Cortex of kidney (tissue), 1 donor: ENCODE measurements around the gene PCAT6.
"Not testable (repeated sequence)": the region's sequence is repeated elsewhere in the genome, so short reads cannot be mapped to it uniquely, and the experiment has no call there.

Experiments
- DNase-seq: peaks from one replicate; lab custom pipeline; 2025; lab: John Stamatoyannopoulos, UW

PCAT6 gene

DNA sequence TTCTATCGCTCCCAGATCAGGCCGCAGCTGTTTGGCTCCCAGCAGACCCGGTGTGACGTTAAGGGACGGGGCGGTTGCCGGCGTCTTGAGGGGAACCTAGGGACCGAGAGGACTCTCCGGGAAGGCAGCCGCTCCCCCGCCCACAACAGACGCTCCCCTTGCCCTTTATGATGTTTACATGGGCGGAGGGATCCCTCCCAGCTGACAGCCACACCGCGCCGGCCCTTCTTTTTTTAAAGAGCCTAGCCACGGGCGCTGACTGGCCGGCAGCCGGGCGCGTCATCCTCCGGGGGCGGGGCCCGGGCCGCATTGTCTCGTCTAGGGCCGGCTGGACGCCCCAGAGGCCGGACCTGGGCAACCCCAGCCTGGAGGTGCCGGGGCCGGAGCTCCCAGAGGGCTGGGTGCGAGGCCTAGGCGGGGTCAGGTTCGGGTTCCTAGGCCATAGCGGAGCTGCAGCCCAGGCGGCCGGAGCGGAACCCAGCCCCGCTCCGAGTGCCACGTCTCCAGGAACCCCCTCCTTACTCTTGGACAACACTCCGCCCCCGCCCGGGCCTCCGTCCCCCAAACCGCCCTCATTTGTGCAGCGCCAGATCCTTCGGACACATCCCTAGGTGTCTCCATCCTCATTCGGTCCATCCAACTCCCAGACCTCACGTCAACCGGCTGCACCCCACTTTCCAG, at the start of gene PCAT6:
TSS of gene PCAT6 (plus strand) at position 340 of the 681 bp plus-strand sequence.
- DNase-seq: no peak

DNA sequence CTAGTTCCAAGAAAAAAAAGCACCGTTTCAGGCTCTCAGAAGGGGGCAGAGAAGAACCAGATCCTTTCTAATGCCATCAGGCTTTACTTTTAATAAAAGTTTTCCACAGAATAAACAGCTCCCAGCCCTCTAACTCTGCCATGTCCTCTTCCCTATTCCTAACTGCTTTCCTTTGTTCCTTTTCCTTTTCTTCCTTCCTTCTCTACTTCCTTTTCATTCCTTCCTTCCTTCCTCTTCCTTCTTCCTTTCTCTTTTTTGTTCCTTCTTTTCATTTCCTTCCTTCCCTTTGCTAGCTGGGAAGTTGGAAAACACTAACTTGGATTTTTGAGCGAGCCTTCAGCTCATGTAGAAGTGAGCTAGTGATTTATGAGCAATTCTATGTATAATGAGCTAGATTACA, 48.7 kb upstream of the PCAT6 start:
- DNase-seq: no peak

DNA sequence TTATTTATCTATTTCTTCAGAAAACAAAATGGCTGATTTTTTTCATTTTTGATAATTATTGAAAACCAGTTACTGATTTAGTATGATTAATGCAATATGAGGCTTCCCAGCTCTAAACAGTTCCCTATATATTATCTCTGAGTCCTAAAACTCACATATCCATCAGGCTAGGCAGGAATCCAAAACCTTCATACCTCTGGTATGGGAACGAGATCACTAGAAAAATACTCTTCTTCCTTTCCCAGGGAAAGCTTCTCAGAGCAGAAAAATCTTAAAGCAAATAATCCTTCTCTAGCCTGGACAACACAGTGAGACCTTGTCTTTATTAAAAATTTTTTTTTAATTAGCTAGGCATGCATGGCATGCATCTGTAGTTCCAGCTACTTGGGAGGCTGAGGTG, 45.0 kb upstream of the PCAT6 start:
- no peak for DNase-seq

DNA sequence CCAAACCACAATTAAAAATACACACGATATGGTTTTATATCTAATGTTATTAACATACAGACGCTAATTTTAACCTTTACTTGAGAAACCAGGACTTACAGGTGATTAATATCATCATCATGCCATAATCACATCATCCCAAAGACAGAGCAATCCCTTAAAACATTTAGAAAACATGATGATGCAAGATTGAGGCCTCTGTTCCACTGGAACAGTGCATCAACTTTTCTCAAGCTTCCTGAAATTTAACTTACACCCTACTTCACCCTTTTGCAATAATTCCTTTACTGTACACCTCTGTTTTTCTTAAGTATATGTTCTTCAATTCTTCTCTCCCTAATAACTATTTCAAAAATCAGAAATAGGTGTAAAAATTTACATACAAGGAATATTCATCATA, 40.6 kb upstream of the PCAT6 start:
- no peak for DNase-seq

DNA sequence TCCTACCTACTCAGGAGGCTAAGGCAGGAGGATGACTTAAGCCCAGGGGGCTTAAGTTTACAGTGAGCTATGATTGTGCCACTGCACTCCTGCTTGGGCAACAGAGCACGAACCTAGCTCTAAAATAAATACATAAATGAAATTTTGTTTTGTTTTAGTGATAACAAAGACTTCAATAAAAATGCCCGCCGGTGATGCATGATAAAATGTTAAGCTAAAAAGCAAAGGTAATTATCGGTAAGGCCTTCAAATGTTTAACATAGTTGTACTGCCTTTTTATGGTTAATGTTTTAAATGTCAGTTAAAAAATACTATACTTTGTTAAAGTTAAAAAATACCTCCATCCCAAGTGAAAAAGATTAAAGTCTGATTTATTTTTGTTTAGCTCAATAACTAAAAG, 29.6 kb upstream of the PCAT6 start:
- no peak for DNase-seq

DNA sequence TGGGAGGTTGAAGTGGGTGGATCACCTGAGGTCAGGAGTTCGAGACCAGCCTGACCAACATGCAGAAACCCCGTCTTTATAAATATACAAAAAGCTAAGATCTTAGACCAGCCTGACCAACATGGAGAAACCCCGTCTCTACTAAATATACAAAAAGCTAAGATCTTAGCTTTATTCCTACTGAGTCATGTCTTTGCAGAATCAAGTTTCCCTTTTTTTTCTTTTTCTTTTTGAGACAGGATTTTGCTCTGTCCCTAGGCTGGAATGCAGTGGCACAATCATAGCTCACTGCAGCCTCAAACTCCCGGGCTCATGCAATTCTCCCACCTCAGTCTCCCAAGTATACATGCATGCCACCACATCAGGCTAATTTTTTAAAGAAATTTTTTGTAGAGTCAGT, 23.9 kb upstream of the PCAT6 start:
- no peak for DNase-seq

DNA sequence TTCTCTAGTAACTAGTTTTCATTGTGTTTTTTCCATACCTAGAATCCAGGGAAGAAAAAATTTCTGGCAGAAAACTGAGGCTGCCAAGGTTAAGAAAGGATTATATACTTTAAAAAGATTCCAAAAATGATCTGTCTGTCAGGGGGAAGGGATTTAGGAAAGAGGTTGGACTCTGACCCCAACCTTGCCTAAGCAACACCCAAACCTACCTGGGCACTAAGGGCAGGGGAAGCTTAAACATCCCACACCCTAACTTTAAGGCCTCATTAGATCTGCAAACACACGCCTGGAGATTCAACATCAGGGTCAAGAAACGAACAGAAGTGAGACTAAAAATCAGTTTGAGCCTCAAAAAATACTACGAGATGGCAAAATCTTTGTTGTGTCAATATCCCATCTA, 22.0 kb upstream of the PCAT6 start:
- DNase-seq: no peak

DNA sequence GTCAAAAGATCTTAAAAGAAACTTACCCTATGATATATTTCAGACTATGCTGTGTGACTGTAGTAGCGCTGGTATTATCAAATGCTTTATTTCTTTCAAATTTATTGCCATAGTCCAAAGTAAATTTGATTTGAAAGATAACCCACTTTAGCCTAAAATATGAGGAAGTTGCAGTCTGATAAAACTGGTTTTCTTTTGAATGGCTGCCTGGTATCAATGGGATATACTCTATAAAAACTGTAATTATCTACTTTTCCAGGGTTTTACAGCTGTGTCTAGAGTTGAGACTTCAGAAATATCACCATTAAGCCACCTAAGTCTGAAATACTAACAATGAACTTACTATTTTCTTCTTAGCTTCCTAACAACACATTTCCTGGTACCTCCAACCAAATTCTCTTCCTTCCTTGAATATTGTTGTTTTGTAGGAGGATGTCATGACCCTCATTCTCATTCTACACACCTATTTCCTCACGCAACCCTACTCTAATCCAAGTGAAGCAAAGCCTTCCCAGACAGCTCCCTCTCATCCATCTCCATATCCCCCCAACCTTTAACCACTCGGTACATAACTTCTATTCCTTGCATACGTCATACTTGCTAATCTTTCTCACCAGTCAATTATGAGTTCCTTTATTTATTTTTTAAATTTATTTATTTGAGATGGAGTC, 19.5 kb upstream of the PCAT6 start:
- DNase-seq: no peak

DNA sequence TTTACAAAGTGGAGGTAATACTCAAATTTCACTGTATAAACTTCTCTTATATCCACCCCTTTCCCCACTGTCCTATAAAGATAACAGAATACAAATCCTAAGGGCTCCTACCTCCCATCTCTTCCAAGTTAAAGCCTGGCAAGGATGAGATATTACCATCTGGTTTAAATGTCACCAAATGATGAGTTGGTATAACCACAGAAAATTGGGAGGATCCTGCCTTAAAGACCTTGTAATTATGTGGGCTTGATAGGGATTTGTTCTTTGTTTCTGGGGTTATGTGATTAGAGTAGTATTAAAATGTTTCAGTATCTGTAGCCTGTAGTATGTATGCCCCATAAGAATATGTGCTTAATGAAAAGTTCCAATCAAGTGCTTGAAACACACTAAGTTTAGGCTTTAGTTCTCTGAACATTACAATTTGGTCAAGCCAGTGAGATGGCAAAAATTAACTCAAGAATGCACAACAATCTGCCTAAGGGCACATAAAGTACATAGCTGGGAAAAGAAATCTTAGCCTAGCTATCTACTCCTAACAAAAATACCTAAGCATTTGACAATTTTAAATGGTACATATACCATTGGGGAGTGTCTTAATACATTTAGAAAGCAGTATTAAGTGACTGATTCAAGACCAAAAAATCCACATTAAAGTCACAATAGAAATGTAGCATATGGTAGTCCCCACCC, 16.6 kb upstream of the PCAT6 start:
- DNase-seq: no peak

DNA sequence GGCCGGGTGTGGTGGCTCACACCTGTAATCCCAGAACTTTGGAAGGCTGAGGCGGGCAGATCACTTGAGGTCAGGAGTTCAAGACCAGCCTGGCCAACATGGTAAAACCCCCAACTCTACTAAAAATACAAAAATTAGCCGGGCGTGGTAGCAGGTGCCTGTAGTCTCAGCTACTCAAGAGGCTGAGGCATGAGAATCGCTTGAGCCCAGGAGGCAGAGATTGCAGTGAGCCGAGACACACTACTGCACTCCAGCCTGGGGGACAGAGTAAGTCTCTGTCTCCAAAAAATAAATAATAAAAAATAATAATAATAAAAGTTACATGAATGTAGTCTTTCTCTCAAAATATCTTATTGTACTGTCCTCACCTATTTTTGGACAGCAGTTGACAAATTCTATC, 15.8 kb upstream of the PCAT6 start:
- not testable (repeated sequence) for DNase-seq

DNA sequence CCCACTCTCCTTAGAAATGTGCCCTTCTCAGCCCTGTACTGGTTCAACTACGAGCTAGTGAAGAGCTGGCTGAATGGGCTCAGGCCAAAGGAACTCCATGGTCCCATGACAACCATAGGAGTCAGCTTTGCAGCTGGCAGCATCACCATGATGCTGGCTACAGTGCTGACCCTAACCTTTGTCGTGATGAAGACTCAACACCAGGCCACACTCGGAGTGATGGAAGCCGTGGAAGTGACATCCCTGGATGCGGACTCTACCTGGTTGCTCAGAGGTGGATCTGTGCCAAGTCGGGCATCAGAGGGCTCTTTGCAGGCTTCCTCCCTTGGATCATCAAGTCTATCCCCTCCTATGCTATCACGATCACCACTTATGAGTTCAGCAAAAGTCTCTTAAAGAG, 14.1 kb upstream of the PCAT6 start:
- no peak for DNase-seq

DNA sequence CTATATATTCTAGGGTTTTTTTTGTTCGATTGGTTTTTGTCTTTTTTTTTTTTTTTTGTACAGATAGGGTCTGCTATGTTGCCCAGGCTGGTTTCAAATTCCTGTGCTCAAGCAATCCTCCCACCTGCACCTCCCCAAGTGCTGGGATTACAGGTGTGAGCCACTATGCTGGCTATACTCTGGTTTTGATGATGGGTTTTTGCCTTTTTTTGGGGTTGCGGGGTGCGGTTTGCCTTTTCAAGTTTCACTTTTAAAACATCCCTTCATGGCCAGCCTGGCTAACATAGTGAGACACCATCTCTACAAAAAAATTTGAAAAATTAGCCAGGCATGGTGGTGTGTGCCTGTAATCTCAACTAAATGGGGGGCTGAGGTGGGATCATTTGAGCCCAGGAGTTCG, 12.5 kb upstream of the PCAT6 start:
- DNase-seq: no peak

DNA sequence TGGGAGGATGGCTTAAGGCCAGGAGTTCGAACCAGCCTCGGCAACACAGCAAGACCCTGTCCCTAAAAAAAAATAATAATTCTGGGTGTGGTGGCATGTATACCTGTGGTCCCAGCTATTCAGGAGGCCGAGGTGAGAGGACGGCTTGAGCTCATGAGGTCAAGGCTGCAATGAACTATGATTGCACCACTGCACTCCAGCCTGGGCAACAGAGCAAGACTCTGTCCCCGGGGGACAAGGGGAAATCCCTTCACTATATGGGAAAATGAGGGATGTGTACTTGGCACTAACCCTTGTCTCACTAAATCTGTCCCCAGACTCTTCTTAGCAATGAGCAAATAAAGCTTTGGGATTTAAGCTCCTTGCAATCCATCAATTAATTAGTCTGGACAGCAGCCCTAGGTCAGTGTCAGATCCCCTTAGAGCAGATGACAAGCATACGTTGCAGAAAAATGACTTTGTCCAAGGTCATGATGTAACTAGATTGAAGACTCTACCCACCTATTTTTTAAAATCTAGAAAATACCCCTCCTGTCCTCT, 11.9 kb upstream of the PCAT6 start:
- no peak for DNase-seq

DNA sequence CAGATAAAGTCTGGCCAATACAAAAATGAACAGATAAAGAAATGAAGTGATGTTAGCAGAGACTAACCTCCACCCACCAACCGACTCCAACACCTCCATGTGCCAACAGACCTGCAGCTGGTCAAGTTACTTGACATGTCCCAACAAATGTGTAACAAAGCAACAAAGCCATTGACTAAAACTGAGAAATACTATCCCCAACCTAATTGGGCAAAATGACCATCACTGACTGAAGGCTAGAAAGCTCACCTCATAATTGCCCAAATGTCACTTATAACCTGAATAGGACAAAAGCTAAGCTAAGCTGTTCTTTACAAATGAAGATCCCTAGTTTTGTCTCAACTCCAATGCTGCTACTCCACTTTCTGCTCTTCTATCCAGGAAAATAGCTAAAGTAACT, 10.0 kb upstream of the PCAT6 start:
- DNase-seq: no peak

DNA sequence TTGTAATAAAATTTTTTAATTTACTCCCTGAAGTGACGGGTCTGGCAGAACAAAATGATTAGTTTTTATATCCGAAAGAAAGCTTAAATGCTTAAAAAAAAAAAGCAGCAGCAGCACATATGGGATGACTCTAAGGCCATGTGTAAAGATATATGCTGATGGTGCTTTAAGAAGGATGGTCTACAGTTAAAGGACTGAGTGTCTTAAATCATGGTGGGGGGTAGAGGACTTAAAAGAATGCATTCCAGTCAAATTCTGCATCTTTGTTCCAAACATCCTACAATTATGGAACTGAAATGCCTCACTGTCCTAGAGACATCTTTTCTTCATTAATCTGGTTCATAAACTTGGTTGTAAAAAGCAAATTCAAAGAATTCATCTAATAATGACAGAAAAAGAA, 9.6 kb upstream of the PCAT6 start:
- DNase-seq: no peak

DNA sequence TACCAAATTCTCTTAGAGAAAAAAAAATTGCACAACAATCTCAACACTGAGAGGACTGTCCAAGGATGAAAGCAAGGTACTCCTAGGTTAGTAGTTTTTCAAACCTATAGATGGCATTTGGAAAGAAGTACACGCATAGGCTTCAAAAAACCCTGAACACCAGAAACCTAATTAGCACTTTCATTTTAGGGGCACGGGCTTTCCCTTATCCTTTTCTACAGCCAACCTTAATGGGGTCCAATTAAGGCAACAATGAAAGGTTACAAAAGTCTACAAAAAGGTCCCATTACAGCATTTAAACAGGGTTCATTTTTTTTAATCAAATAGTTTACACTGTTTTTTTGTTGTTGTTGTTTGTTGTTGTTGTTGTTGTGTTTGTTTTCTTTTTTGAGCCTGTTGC, 8.7 kb upstream of the PCAT6 start:
- no peak for DNase-seq

DNA sequence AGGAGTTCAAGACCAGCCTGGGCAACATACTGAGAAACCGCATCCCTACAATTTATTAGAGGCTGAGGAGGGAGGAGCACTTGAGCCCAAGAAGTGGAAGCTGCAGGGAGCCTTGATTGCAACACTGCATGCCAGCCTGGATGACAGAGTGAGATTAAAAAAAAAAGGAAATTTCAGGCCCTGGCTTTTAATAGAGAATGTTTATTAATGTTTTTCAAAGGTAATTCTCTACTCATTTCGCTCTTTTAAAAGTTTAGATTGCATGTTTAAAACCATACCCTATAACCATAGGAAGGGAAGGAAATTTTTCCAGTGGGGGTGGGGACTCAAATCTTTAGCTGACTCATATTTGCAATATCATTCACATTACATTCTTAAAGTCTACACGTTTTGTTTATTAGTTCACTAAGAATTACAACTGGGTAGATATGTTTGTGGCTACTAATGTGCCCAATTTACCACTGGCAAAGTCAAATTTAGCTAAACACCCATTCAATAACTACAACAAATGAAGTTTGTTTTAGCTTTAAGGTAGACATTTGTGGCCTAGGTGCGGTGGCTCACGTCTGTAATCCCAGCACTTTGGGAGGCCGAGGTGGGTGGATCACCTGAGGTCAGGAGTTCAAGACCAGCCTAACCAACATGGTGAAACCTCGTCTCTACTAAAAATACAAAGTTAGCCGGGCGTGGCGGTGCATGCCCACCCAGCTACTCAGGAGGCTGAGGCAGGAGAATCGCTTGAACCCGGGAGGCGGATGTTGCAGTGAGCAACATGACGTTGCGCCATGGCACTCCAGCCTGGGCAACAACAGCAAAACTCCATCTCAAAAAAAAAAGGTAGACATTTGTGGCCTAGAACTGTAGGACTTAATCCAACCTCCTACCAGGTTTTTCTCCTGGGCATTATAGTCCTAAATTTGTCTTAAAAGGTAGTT, 7.5 kb upstream of the PCAT6 start:
- DNase-seq: no peak

DNA sequence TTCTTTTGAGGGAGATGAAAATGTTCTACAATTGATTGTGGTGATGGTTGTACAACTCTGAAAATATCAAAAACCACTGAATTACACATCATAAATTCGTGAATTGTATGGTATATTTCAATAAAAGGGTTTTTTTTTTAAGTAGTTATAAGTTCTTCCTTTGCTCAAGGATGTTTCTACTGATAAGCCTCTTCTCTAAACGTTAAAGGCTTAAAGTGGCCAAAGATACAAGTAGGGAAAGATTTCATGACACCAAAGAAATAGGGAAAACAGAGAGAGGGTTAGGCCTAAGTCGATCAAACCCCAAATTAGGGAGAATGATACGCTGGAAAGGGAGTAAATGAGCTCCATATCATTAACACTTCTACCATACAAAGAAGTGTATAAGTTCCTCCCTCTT, 6.6 kb upstream of the PCAT6 start:
- no peak for DNase-seq

DNA sequence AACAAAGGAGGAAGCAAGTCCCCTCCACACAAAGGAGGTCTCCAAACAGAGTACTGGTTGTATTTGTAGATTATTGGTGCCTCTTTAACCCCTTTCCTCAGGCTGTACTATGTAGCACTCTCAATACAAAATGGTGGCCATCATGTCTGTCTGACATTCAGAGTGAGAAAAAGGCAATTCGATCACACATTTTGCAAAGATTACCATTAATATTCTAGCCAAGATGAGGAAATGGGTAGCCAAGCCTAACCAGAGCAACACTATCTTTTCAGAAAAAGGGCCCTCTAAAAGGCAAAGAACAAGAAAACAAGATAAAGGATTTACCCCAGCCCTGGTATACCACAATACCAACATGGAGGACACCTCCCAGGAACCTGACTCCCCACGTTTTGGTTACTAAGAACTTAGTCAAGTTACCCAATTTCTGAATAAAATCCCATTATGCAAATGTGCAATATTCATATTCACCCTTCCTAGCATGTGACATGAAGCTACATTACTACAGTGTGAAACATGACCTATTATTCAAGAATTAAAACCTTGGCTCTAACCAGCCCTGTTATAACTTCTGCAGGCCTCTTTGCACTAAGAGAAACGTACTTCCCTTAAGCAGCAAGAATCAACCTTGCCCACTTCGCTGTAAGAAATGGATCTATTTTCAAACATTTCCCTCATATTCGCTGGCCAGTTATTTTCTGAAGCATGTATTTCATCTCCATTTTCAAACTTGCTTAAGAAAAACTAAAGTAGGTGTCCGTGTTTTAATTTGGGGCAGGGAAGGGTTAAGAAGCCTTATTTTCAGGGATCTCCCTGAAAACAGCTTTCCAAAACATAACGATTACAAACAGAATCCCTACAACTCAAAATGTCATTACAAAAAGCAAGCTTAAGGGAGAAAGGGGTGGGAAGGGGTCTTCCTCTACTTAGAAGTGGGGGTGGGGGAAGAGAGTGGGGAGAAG, 4.6 kb upstream of the PCAT6 start:
- no peak for DNase-seq

DNA sequence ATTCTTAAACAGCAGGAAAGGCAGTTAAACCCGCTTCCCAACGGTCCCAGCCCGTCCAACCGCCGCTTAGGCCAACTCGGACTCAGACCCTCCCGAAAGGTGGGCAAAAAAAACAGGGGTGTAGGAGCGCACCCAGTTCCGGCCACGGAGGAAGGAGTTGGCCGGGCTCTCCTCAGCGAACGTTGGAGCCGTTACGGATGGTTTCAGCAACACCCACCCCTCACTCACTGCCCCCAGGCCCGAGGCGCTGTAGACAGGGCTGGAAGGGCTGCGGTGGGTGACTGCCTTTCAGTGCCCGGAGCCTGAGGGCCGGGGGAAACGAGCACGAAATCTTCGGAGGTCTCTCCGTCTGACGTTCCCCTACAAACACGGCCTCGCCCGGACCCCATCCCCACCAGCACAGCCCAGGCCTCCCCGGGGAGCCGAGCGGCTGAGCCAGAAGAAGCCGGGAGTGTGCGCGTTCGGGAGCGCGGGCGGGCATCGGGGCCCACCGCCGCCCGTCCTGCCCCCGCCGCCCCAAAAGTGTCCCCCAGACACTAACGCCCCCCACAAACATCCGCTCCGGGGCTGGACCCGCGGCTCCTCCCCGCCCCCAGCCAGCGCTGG, 3.8 kb upstream of the PCAT6 start:
- DNase-seq: no peak
